ENCODE results near the gene SESN2. TPM values are rescaled to one million over a fixed set of nuclear protein-coding genes. Genes with fewer than 3 reads are reported as not detected.
A peak's percentile ranks its signal among the peaks of the same experiment; 100 is the strongest.

Gene SESN2
- total RNA-seq, 1 donor from 2014 or later: 22.2 TPM

DNA sequence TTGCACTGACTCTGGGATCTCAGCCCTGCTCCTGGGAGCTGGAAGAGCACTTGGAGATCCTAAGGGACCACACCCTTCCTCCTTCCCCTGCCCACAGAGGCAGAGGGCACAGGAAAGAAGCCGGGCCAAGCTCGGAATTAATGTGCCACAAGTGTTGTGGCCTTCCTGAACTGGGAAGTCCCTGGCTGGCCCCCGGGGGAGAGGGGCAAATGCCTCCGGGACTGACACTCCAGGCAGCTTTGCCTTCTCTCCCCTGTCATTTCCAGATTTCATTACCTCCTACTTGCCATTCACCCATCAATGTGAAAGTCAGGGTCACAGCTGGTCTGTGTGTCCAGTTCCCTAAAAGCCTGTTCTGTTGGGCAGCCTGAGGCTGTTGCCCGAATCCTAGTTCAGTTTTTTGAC lies 21.7 kb downstream of the SESN2 start:
- no peak for TF ChIP-seq CTCF (IDR thresholded peaks at IDR 0.05; ENCODE audit: unreplicated experiment)
- no peaks in the 10 kb centered on the region for H3K9me3 Mint-ChIP-seq (ENCODE audit: low read depth)
- peaks cover 16% of the 10 kb centered on the region for H3K36me3 Mint-ChIP-seq (ENCODE audit: insufficient read depth)
- no peaks in the 10 kb centered on the region for H3K4me1 Mint-ChIP-seq (ENCODE audit: low read depth)
- H3K27me3 Mint-ChIP-seq: no peaks in the 10 kb centered on the region
- no peak overlapping the region for H3K27ac Mint-ChIP-seq
- no peak overlapping the region for H3K4me3 Mint-ChIP-seq (ENCODE audit: low read depth)
- DNase-seq (ENCODE audit: low spot score, unreplicated experiment): no peak

- peaks cover 16% of the 10 kb centered on the region for H3K36me3 Mint-ChIP-seq (ENCODE audit: insufficient read depth)
- no peaks in the 10 kb centered on the region for H3K9me3 Mint-ChIP-seq (ENCODE audit: low read depth)
- no peaks in the 10 kb centered on the region for H3K27me3 Mint-ChIP-seq
- no peak for TF ChIP-seq CTCF (IDR thresholded peaks at IDR 0.05; ENCODE audit: unreplicated experiment)
- DNase-seq (ENCODE audit: low spot score, unreplicated experiment): no peak
- H3K27ac Mint-ChIP-seq: peak overlapping the region; percentile 33
- H3K4me1 Mint-ChIP-seq (ENCODE audit: low read depth): no peaks in the 10 kb centered on the region
- no peak overlapping the region for H3K4me3 Mint-ChIP-seq (ENCODE audit: low read depth)
Observed at GRCh38 chr1:28281608-28282425, 22.5 kb downstream of the SESN2 start.

DNA sequence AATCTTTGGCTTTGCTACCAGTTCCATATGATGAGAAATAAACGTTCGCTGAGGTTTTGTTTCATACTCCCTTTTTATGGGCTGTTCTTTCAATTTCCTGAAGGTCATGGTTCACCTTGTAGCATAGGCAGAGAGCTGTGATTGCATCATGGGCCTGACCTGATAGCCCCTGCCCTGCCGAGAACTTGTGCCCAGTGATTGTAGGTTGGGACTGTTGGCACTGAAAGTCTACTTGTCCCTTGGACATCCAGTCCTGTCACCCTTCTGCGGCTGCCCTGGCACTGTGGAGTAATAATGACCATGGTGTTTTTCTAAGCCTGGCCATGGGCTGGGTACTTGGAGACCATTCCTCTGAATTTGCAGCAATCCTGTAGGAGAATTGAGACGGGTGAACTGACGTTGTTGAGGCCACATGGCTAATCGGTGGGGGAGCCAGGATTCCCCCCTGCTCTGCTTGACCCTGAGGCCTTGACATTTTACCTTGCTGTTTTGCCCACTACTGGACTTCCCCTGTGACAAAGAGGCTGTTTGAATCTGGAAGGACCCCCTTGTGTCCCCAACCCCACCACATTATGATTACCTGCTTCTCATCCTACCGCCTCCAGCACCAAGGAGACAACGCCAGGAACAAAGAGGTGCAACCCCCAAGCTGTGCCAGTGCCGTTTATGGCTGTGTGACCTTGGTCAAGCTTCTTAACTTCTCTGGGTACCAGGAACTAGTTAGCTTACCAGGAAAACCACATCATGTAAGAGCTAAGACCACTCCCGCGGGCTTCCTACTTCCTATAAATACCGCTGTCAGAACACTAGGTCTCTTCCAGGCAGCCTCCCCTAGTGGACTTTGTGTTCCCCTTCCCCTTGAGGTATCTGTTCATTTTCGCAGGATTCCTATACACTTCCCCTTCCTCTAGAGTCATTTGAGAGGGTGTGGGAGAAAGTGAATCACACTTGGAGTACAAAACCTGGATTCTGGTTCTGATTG lies 23.4 kb downstream of the SESN2 start:
- peaks cover 13% of the 10 kb centered on the region for H3K36me3 Mint-ChIP-seq (ENCODE audit: insufficient read depth)
- H3K27me3 Mint-ChIP-seq: no peaks in the 10 kb centered on the region
- DNase-seq (ENCODE audit: low spot score, unreplicated experiment): no peak
- H3K4me1 Mint-ChIP-seq (ENCODE audit: low read depth): no peaks in the 10 kb centered on the region
- H3K9me3 Mint-ChIP-seq (ENCODE audit: low read depth): no peaks in the 10 kb centered on the region
- no peak for TF ChIP-seq CTCF (IDR thresholded peaks at IDR 0.05; ENCODE audit: unreplicated experiment)
- no peak overlapping the region for H3K27ac Mint-ChIP-seq
- H3K4me3 Mint-ChIP-seq (ENCODE audit: low read depth): no peak overlapping the region

DNA sequence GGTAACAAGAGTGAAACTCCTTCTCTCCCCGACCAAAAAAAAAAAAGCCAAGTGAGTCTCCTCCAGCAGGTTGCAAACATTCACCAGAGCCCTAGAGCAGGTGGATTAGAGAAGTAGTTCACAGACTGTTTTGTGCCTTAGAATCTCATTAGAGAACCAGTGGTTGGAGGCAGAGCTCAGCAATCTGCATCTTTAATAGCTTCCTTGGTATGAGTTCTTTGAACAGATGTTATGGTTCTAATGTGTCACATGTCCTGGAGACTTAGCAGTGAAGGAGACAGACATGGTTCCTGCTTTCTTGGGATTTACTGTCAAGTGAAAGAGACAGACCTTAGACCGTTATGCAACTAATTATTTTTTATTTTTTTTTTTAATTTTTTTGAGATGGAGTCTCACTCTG lies 26.8 kb downstream of the SESN2 start:
- DNase-seq (ENCODE audit: low spot score, unreplicated experiment): no peak
- Mint-ChIP-seq H3K27me3 (no peaks in the 10 kb centered on the region), H3K27ac (no peak overlapping the region), H3K36me3 (ENCODE audit: insufficient read depth) (peaks cover 3% of the 10 kb centered on the region), H3K4me1 (ENCODE audit: low read depth) (peaks cover 4% of the 10 kb centered on the region), H3K9me3 (ENCODE audit: low read depth) (no peaks in the 10 kb centered on the region), H3K4me3 (ENCODE audit: low read depth) (no peak overlapping the region)
- no peak for TF ChIP-seq CTCF (IDR thresholded peaks at IDR 0.05; ENCODE audit: unreplicated experiment)

GRCh38 chr1:28288487-28288886 lies 29.2 kb downstream of the SESN2 start:
- no peak for TF ChIP-seq CTCF (IDR thresholded peaks at IDR 0.05; ENCODE audit: unreplicated experiment)

More at GRCh38 chr1:28288487-28288886, 29.2 kb downstream of the SESN2 start:
- no peaks in the 10 kb centered on the region for H3K36me3 Mint-ChIP-seq (ENCODE audit: insufficient read depth)
- no peaks in the 10 kb centered on the region for H3K27me3 Mint-ChIP-seq
- no peaks in the 10 kb centered on the region for H3K9me3 Mint-ChIP-seq (ENCODE audit: low read depth)
- H3K4me1 Mint-ChIP-seq (ENCODE audit: low read depth): peaks cover 4% of the 10 kb centered on the region
- DNase-seq (ENCODE audit: low spot score, unreplicated experiment): no peak
- no peak overlapping the region for H3K4me3 Mint-ChIP-seq (ENCODE audit: low read depth)
- peak overlapping the region; percentile 29 for H3K27ac Mint-ChIP-seq

Measured in progenitor cell of endocrine pancreas (in vitro differentiated cells).